Ammon's horn (tissue), 1 donor: ENCODE results near the gene BRPF1.
A peak's percentile ranks its signal among the peaks of the same experiment; 100 is the strongest.

ENCODE experiments used
- DNase-seq: peaks from one replicate; pipeline ENCODE4 v3.0.0-alpha.2; 2016; ENCODE audit warnings: low spot score

The BRPF1 gene

DNA sequence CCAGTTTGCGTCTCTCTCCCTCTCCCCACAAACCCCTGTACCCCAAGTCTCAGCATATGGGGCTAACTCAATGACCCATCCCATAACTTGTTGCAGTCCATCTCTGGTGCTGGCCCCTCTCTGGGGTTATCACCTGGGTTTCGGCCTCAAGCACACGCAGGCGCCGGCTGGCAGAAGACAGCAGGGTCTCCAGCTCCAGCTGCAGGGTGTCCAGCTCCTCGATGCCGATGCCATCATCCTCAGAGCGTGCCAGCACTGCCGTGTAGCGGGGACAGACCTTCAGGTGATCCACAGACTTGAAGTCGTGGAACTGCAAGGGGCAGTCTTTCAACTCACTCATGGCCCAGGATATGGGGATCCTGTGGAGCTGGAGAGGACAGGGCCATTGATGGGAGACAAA is 59.6 kb downstream of the BRPF1 start:
- DNase-seq = no peak

DNA sequence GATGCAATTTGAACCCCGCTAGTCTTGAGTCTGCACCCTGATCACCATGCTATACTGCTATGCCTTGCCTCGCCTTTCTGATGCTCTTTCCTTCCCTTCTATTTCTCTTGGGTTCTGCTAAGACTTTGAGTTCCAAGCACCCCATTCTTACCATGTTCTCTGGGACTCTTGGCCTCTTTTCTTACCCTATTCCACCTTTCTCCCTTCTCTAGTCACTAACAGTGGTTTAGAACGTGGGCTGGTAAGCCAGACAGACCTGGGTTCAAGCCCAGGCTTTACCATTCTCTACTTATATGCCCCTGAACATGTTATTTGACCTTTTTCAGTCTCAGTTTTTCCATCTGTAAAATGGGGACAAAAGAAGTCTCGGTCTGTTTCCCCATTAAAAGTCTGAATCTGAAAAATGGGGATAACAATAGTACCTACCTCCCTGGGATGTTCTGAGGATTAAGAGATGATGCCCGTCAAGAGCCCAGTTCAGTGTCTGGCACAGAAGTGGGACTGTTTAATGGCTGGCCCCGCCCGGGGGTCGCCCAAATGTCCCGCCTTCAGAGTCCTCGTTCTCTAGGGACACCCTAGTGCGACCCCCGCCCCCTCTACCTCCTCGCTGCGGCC is 60.4 kb downstream of the BRPF1 start:
- no peak for DNase-seq

DNA sequence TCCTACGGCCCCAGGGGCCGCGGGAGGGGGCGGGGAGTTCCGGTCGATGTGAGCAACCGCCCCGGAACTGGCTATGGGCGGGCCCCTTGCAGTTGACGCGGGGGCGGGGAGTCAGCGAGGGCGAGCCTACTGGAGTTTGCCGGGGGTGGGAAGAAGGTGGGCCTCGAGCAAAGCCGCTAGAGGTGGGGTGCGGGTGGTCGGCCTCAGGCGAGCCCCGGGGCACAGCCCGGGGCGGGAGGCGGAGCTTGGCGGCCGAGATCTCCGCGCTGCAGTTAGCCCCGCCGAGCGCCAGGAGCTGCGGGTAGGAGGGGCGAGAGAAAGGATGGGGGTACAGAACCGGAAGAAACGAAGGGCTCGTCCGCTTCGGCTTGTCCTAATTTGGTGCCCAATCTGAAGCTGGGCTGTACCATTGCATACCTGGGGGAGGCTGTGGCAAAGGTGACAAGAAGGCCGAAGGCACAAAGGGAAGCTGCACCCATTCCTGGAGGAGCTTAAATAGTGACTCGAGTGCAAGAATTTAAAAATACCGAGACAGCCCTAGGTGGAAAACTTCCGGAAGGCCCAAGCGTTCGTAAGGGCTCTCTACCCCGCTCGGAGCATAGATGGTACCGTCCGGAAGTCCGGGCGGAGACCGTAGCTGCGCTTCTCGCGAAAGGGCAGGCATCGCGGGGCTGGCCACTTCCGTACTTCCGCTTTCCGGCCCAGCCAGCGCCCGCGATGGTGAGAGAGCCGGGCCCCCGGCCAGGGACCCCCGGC is 61.0 kb downstream of the BRPF1 start, which contains the start of the genes ARPC4 and TADA3:
Gene ARPC4, plus strand, starts transcription at position 678 of the 756 bp plus-strand sequence. Its CDS starts 40 bp downstream, at position 718.
Gene TADA3, minus strand, starts transcription at position 69 of the 756 bp plus-strand sequence. CDS start 1,007 bp downstream, outside the sequence.
- peak; percentile 97 for DNase-seq

DNA sequence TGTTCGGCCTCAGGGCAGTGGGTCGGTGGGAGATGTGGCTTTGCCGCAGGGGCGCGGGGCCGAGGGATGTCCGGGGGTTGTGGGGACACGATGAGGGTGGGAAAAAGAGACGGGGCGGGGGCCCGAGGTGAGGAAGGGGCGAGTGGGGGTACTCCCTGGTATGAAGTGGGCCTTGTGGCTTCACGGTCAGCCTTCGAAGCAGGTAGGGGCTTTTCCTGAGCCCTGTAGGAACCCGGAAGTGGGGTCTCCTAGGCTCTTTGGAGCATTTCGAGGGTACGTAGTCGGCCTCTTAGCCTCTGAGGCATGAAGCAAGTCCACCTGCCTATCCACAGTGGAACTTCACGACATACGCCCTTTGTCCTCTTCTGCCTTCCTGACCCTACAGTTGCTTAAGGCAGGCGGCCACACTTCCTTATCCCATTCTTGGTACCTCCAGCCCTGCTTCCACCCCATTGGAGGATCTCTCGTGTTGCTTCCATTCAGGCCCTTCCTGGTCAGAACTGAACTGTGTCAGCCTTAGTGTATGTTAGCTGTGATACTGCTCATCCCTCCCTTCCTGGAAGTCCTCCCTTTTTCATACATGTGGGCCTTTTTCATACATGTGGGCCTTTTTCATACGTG is 61.7 kb downstream of the BRPF1 start:
- no peak for DNase-seq

DNA sequence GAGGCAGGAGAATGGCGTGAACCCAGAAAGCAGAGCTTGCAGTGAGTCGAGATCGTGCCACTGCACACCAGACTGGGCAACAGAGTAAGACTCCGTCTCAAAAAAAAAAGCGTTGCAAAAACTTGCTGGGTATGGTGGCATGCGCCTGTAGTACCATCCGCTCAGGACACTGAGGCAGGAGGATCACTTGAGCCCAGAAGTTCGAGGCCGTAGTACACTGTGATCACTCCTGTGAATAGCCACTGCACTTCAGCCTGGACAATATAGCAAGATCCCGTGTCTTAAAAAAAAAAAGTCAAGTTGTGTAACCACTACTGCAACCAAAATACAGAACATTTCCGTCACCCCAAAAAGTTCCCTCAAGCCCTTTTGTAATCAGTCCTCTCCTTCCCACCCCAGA is 62.9 kb downstream of the BRPF1 start:
- no peak for DNase-seq

DNA sequence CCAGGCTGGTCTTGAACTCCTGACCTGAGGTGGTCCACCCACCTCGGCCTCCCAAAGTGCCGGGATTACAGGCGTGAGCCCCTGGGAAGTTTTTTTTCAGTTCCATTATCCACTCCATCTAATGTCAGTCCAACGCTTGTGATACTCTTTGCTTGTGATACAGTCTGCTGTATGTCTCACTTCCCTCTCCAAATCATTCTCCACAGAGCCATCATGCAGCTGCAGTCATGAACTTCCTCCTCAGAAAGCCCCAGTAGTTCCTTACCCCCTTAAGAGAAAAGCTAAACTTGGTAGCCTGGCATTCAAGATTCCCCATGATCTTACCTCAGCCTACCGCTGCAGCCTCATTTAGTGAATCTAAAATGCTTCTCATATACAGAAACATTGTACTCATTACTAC is 63.7 kb downstream of the BRPF1 start:
- DNase-seq = no peak

DNA sequence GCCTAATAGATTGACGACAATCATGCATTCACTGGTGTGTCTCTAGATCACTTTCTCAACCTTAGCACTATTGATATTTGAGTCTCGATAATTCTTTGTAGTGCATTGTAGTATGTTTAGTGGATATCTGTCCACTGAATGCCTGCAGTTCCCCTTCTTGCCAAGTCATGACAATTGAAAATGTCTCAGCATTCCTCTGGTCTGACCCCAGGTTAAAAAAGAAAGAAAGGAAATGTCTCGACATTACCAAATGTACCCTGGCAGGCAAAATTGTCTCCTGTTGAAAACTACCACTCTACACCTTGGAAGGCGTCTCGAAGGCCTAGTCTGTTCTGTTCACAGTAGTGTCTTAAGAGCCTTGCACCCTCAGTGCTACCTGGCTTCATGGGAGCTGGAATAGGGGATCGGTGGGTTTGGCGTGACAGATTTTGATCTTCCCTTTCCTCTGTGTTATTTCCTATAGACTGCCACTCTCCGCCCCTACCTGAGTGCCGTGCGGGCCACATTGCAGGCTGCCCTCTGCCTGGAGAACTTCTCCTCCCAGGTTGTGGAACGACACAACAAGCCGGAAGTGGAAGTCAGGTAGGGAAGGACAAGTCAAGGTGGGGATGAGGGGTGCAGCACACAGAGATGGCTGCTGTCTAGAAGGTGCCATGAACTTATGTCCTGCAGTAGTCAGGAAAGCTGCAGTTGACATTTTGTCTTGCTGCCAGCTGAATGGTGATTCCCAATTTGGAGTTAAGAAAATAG is 65.8 kb downstream of the BRPF1 start:
- no peak for DNase-seq
